ENCODE measurements around the gene LPO. TPM values are rescaled to one million over a fixed set of nuclear protein-coding genes. Genes with fewer than 3 reads are reported as not detected.

LPO gene
- total and polyA plus RNA-seq, 9 of the 15 experiments (the other 6 are each of a cell fraction or from before 2014, with no cell fraction given): 0.07 to 0.11 TPM; not detected in 7

DNA sequence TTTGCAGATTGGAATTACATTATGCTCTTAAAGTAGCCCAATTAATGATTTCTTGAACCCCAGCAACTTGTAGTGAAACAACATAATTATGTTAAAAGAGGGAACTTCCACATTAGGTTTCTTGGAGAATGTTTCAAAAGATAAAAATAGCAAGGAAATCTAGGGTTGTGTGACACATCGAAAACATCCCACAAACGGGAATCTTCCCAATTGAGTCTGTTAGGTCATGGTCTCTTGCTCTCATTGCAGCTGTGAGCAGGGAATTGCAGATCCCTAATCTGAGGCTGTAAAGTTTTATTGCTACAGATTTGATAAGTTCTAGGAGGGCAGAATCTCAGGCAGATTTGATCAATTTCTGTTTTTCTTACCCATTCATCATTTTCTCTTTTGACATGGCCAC is 6.7 kb upstream of the LPO start:
- Histone ChIP-seq H3K27ac (ENCODE audit: extremely low read depth, low read depth, low read length) (no peak overlapping the region), H4K20me1 (replicated peaks; ENCODE audit: control insufficient read depth, insufficient read depth, low read length) (no peaks in the 10 kb centered on the region), H3K27me3 (ENCODE audit: control insufficient read depth in 2 of 2, insufficient read depth in 2 of 2, low read length in 2 of 2) (peaks cover 0 to 9% of the 10 kb centered on the region in 2 experiments; a peak in 1 of 5 replicates), H3K9me1 (ENCODE audit: control insufficient read depth, insufficient read depth, low read length) (no peaks in the 10 kb centered on the region), H3K9ac (ENCODE audit: insufficient read depth in 1 of 2, low read depth in 2 of 2, low read length in 2 of 2) (no peak overlapping the region), H3K4me2 (ENCODE audit: insufficient read depth, low read length) (no peak overlapping the region), H3K36me3 (ENCODE audit: control insufficient read depth, insufficient read depth, low read length) (no peaks in the 10 kb centered on the region), H3K79me2 (ENCODE audit: control insufficient read depth, insufficient read depth, low read length) (no peaks in the 10 kb centered on the region), H3K9me3 (replicated peaks; ENCODE audit: control insufficient read depth, insufficient read depth, low read depth, low read length) (no peaks in the 10 kb centered on the region), H2AFZ (ENCODE audit: low read depth, low read length) (no peak overlapping the region), H3K4me1 (replicated peaks in 1 of 2; ENCODE audit: control insufficient read depth in 2 of 2, insufficient read depth in 2 of 2, low read length in 2 of 2) (peaks cover 0 to 14% of the 10 kb centered on the region in 2 experiments; a peak in 3 of 5 replicates), H3K4me3 (no peak overlapping the region)
- intact Hi-C loops (cut with micrococcal nuclease) (no loop called here), in situ Hi-C loops (cut with MboI) (no loop called here)
- no peak for FAIRE-seq
- 4% methylated on average over 2 of the region's 2 CpGs for WGBS (ENCODE audit: insufficient coverage, low coverage, missing lambda C conversion rate)
- no TSS peak for BruUV-seq (replicated peaks)
- ChIA-PET POLR2A (interaction anchor here (0.6 kb wide), 1 partner anchor 94 kb away, joined by 3 read pairs; no protein-coding TSS in a partner anchor), CTCF (ENCODE audit: low intra/inter-chr PET ratio) (no interaction called here)
- DNase-seq (ENCODE audit: extremely low read depth in 1 of 4, low spot score in 3 of 4): no peak
- TF ChIP-seq PHB2 (IDR thresholded peaks at IDR 0.05; ENCODE audit: low read depth) (no peak), NFE2 (IDR thresholded peaks at IDR 0.05; ENCODE audit: low read depth) (no peak), DPF2 (IDR thresholded peaks at IDR 0.05) (no peak), SRF (CRISPR knock-in tag; IDR thresholded peaks at IDR 0.05) (no peak), EP300 (IDR thresholded peaks at IDR 0.05; ENCODE audit: low read length) (no peak), ZNF3 (CRISPR knock-in tag; IDR thresholded peaks at IDR 0.05) (no peak), CCAR2 (IDR thresholded peaks at IDR 0.05; ENCODE audit: low read depth, low read length) (no peak), HMG20A (CRISPR knock-in tag; conservative IDR thresholded peaks at IDR 0.05) (no peak)
- TF ChIP-seq, protein P1, sequence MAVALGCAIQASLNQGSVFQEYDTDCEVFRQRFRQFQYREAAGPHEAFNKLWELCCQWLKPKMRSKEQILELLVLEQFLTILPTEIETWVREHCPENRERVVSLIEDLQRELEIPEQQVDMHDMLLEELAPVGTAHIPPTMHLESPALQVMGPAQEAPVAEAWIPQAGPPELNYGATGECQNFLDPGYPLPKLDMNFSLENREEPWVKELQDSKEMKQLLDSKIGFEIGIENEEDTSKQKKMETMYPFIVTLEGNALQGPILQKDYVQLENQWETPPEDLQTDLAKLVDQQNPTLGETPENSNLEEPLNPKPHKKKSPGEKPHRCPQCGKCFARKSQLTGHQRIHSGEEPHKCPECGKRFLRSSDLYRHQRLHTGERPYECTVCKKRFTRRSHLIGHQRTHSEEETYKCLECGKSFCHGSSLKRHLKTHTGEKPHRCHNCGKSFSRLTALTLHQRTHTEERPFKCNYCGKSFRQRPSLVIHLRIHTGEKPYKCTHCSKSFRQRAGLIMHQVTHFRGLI (CRISPR knock-in tag; IDR thresholded peaks at IDR 0.05): no peak
- TF ChIP-seq, protein P2, sequence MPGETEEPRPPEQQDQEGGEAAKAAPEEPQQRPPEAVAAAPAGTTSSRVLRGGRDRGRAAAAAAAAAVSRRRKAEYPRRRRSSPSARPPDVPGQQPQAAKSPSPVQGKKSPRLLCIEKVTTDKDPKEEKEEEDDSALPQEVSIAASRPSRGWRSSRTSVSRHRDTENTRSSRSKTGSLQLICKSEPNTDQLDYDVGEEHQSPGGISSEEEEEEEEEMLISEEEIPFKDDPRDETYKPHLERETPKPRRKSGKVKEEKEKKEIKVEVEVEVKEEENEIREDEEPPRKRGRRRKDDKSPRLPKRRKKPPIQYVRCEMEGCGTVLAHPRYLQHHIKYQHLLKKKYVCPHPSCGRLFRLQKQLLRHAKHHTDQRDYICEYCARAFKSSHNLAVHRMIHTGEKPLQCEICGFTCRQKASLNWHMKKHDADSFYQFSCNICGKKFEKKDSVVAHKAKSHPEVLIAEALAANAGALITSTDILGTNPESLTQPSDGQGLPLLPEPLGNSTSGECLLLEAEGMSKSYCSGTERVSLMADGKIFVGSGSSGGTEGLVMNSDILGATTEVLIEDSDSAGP (CRISPR knock-in tag; IDR thresholded peaks at IDR 0.05): no peak
- TF ChIP-seq, protein P3, sequence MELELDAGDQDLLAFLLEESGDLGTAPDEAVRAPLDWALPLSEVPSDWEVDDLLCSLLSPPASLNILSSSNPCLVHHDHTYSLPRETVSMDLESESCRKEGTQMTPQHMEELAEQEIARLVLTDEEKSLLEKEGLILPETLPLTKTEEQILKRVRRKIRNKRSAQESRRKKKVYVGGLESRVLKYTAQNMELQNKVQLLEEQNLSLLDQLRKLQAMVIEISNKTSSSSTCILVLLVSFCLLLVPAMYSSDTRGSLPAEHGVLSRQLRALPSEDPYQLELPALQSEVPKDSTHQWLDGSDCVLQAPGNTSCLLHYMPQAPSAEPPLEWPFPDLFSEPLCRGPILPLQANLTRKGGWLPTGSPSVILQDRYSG (tag; conservative IDR thresholded peaks at IDR 0.05; ENCODE audit: low read depth): no peak
- ATAC-seq: no peak

Data from K562 (cell line).